Measurements from ENCODE around the gene KLHL40.
"Not testable (repeated sequence)": the region's sequence is repeated elsewhere in the genome, so short reads cannot be mapped to it uniquely, and the experiment has no call there.

Gene KLHL40

DNA sequence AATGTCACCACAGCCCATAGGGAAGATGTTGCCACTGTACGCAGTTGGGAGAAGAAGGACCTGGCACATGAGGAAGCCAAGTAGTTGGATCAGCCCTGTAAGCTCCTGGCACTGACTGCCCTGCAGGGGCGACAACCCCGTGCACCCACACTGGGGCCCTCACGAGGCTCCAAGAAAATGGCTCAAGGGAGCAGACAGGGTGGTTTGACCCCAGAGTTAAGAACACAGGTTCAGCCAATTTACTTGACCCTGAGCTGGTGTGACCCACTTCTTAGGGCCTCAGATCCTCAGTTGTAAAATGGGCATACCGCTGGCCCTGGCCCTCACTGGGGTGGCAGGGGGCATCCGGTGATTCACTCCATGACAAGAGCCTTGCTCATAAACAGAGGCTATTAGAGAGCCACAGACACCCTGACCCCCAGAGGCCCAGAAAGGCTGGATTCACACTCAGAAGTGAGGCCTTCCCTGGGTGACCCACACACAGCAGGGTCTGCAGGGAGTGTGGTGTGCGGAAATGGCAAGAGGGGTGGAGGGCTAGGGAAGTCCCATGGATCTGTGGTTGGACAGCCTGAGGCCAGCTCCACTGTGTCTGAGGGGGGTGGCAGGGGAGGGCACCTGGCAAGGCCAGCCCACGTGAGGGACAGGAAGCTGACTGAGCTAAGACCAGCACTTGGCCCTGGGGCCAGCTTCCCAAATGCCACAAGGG, 19.0 kb downstream of the KLHL40 start:
- no peak for DNase-seq (ENCODE audit: low spot score)

DNA sequence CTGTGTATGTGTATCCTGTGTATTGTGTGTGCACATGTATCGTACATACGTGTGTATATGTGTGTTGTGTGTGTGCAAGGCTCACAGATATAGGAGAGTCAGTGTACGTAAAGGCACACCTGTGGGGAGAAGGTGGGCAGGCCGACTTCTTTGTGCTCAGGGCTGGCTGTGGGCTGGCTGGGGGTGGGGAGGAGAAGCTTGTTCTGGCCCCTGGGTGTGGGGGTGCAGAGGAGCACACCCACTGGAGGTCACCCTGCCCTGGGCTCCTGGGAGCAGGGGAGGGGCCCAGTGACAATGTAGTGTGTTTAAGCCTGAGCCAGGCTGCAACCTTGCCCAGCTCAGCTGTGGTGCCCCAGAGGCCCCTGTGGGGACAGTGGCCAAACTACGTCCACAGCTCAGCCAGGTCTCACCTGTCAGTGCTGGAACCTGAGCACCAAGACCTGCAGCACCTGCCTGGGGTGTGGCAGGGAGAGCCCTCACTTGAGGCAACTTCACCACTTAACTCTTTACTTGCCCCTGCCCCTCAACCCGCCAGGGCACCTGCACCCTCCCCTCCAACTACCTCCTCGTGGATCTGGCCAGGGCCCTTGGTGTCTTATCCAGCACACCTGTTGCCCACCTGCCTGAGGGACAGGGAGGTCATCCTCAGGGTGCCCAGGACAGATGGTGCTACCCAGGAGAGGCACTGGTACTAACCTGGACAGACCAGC, 19.9 kb downstream of the KLHL40 start:
- no peak for DNase-seq (ENCODE audit: low spot score)

DNA sequence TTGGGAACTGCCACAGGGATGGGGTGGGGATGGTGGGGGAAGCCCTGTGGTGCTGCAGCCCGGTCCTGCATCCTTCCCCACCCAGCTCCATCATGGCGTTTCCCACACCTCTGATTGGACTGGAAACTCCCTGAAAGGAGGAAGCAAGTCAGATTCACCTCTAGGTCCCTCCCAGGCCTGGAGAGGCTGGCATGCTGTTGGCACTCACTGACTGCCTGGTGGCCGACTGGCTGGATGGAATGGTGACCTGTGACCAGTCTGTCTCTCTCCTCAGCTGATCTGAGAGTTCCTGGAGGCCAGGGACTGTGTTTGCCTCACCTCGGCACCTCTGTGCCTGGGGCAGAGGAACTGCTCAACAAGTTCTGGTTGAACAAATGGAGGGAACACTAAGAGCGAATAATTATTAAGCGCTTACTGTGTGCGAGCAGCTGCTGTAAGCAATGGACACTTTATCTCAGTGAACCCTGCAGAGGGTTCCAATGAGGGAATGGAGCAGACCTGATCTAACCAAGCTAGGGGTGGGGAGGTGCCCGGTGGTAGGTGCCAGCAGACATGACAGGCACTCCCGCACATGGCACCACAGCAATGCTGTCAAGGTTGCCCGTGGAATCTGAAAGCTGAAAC, 20.7 kb downstream of the KLHL40 start:
- no peak for DNase-seq (ENCODE audit: low spot score)

DNA sequence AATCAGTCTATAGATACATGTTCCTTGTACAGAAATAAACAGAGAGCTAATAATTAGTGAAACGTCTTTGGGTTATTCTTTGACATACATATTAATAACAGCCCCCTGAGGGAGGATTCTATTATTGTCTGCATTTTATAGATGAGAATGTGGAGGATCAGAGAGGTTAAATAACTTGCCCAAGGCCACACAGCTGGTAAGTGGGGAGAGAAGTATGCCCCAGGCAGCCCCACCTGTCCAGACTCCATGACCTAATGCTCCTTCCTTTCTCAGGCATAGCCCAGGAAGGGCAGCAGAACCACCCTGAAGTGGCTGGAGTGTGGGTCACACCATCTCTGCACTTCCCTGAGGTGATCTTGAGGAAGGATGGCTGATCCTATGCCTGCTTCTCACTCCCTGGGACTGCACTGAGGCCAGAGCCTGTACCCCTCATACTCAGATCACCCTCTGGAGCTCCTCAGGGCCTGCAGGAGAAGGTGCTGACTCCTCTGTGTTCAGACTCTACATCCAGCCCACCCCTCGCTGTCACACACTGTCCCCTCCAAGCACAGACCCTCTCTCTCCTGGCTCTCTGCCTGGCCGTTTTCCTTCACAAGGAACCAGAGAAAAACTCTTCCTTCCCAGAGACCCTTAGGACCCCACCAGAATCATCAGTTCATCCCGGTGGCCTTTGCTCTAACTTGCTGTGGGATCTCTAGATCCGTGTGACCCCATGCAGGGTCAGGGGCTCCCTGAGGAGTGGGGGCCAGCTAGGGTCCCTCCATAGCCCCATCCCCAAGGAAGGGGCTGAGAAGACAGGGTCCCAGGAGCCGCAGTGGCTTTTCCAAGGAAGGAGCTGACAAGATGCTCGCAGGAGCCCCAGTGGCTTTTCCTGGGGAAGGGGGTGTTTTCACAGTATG, 21.6 kb downstream of the KLHL40 start:
- no peak for DNase-seq (ENCODE audit: low spot score)

DNA sequence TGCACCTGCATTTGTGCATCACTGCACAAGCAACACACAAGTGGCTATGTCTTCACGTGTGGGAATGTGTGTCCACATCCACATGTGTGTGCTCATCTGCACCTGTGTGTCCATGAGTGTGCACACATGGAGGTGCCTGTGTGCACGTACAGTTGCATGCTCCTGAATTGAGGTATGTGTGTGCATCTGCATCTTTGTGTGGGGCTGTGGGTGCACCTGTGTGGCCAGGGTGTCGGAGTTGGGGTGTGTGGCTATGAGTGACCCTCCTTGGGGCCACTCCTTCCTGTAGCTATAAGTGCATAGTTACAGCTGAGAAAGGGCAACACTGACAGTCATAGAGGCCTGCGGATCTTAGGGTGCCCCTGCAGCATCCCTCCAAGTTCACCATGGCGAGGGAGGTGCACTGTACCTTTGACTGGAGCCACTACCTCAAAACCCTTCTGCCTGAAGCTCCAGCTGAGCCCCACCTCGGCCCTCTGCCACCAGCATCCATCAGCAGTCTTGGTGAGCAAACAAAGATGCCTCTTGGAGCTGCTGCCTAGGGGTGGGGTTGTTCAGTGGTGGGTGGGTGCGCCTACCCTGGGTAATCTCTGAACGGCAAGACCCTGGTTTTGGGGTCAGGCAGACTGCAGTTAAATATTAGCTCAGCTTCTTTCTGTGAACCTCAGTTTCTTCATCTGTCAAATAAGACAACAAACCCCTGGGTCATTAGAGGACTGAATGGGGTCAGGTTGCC, 22.5 kb downstream of the KLHL40 start:
- DNase-seq (ENCODE audit: low spot score), result no peak

DNA sequence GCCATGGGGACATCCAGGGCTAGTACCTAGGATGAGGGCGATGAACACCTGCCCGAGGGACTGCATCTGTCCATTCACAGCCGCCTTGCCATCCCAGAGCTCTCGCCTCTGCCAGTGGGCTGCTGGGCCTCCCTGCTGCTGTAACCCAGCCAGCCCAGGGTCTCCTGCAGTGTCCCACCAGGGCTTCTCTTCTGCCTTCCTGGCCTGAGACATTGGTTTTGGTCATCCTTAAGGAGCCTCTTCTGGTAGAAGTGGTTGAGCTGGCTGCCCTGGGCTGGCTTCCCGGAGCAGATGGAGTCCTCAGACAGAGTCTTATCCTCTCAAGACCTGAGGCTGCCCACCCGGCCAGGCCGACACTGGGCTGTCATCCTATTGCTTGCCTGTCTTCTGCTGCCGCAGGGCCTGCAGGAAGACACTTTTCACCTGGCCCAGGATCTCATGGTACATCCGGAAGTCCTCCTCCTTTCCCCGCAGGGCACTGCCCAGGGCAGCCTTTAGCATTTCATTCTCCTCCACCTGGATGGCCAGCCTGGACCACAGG, 23.3 kb downstream of the KLHL40 start:
- no peak for DNase-seq (ENCODE audit: low spot score)

DNA sequence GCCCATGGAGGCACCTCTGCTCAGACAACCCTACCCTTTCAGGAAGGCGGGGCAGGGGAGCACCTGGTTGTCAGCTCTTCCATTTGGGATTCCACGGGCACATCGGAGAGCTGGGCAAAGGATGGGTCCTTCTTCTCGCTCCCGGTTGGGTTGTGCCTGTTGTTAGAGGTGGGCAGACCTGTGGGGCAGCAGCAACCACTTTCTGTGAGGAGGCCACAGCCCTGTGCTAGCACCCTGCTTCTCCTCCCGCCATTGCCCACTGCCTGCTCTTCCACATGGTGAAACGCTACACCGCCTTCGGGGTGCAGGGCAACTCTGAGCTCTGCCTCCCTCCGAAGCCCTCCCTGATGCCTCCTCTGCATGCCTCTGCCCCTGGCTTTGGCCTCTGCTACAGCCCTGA, 24.3 kb downstream of the KLHL40 start:
- no peak for DNase-seq (ENCODE audit: low spot score)

DNA sequence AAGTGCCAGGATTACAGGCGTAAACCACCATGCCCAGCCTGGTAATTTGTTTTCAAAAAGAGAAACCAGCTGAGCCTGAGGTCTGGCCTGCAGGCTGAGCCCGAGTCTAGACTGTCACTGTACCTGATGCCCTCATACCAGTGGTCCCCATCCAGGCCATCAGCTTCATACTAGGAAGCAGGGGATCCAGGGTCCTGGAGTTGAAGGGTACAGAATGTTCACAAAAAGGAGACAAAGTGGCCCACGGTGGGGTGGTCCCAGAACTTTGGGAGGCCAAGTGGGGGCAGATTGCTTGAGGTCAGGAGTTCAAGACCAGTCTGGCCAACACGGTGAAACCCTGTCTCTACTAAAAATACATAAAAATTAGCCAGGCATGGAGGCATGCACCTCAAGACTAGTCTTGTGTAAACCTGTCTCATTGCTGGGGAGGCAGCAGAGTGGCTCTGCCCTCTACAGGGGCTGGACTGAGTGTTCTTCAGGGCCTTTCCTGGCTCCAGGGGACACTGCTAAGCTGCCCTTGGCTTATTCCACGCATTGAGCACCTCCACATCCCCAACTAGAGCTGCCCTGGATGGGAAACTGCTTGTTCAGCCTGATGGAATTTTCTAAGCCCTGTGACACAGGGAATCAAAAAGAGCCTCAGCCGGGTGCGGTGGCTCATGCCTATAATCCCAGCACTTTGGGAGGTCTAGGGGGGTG, 25.1 kb downstream of the KLHL40 start:
- DNase-seq (ENCODE audit: low spot score), result no peak

DNA sequence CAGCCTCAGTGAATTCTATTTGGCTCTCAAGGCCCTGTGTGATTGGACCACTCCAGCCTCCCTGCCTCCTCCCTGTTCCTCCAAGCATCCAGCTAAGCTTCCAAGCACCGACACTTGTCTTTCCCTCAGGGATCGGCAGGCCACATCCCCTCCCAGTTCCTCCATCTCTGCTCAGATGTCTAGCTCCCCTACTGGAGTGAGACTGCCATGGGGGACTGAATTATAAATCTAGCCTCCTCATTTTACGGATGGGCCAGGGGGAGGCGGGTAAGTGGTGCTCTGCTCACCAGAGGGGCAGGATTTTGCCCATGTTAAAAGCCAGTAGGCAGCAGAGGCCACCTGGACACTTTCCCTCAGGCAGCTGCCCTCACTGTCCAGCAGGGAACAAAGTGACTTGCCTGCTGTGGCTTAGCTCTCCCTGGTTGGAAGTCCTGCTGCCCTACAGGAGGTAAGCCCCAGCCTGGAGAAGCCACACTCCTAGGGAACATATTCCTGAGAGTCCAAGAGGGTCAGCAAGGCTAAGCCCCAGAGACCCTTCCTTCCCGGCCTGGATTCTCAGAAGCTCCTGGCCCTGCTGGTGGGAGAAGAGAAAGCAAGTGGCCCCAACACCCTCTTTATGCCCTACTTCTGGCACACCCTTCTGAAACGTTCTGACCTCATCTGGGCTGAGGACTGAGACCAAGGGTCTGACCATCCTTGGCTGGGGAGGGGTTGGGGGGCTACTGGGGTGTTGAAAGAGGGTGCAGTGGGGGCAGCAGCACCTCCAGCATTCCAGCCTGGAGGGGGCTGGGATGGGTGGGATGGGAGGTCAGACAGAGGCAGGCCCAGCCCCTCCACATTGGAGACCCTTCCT, 26.4 kb downstream of the KLHL40 start:
- DNase-seq (ENCODE audit: low spot score), result no peak

DNA sequence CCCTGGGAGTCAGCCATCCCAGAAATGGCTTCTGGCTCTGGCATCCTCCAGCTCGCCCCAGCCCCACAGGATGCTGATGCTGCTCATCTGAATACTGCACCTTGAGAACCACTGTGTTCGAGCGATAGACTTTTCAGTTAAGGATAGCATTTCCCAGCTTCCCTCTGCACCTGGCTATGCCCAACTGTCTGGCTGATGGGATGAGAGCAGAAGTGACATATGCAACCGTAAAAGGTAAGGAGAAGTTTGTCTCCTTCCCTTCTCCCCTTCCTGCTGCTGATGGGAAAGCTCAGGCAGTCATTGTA, 27.0 kb downstream of the KLHL40 start:
- no peak for DNase-seq (ENCODE audit: low spot score)

DNA sequence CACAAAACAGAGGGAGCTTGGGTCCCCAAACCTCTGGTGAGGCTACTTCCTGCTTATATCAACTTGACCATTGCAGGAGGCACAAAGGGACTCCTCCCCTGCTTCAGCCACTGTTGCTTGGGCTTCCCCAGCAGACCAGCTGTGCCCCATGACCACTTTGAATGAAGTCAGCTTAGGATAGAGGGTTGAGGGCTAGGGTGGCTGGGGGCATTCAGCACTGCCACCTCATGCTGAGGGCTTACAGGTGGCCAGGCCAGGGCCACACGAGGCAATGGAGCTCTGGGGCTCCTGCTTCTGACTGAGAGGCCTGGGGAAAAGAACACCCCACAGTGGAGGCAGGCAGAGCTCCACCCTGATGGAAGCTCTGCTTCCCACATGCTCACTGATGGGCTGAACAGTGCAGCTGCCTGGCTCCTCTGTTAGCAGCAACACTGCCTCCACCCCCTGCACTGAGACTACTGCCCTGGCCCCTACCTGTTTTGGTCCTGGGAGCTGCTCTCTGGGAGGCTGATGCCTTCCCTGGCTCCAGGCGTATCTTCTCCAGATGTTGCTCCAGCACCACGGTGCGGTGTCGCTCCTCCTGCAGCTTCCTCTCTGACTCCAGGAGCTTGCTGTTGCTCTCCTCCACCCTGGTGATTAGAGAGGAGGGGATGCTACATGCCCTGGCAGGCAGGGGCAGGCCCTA, 27.5 kb downstream of the KLHL40 start:
- DNase-seq (ENCODE audit: low spot score), result no peak

DNA sequence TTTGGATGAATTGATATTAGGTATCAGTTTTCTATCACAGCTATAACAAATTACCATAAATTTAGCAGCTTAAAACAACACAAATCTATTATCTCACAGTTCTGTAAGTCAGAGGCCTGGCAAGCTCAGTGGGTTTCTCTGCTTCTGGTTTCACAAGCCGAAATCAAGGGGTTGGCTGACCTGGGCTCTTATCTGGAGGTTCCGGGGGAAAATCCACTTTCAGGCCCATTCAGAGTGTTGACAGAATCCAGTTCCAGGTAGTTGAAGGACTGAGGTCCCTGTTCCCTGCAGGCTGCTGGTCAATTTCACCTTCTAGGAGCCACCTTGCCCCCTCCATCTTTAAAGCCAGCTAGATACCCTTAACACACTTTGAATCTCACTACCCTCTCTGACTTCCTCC, 28.4 kb downstream of the KLHL40 start:
- DNase-seq (ENCODE audit: low spot score), result no peak

DNA sequence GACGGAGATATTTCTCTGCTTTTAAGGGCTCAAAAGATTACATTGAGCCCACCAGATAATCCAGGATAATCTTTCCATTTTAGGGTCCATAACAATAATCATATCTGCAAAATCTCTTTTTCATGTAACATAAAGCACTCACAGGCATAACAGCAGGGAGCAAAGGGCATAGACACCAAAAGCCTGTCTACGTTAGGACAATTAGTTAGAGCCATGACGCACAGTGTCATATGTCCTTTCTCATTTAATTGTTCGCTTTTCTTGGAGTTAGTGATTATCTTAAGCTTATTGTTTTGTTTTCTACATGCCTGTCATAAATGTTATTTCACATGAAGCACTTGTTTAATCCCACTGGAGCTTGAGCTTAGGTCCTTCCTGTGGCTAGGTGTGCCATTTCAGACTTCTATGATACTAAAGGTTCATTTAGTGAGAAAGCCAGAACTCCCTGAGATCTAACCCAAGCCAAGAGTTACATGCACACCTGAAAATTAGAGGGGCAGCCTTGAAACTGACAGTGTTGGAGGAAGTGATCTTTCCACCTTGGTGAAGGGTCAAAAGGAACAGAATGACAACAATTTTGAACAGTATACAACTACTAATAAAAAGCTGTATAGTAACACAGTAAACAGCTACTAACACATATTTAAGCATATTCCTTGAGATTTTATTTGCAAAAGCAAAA, 29.0 kb downstream of the KLHL40 start:
- no peak for DNase-seq (ENCODE audit: low spot score)

DNA sequence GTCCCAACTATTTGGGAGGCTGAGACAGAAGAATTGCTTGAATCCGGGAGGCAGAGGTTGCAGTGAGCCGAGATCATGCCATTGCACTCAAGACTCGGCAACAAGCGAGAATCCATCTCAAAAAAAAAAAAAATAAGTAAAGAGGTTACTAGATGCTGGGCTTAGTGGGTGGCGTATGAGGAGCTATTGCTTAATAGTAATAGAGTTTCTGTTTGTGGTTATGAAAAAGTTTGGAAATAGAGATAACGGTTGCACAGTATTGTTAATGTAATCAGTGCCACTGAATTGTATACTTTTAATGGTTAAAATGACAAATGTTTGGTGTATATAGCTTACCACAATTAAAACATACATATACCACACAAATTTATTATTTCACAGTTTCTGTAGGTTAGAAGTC, 32.0 kb downstream of the KLHL40 start:
- no peak for DNase-seq (ENCODE audit: low spot score)

DNA sequence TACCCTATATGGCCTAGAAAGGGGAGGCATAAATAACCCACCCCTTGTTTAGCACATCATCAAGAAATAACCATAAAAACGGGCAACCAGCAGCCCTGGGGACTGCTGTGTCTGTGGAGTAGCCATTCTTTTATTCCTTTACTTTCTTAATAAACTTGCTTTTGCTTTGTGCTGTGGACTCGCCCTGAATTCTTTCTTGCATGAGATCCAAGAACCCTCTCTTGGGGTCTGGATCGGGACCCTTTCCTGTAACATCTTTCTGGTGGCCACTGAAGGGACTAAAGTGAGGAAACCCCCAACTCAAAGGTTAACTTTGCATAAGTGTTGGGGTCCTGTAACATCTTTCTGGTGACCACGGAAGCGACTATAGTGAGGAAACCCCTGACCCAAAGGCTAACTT, 33.0 kb downstream of the KLHL40 start:
- DNase-seq (ENCODE audit: low spot score), result no peak

DNA sequence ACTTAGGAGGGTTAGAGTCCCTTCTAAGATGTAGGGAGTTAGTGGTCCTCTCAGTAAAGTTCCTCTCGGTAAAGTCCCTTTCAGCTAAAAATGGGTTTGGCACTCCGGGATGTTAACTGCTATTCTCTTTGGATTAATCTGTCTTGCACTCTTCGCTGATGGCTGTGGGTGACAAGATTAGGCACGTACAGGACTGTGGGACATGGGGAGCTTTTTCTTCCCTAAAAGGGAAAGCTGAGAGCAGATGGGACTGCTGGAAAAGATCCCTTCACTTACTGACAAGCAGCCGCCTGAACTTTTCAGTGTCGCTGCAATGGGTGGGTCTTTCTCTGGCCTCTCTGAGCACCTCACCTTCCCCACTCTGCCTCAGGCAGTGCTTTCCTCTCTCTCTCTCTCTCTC, 33.7 kb downstream of the KLHL40 start:
- no peak for DNase-seq (ENCODE audit: low spot score)

DNA sequence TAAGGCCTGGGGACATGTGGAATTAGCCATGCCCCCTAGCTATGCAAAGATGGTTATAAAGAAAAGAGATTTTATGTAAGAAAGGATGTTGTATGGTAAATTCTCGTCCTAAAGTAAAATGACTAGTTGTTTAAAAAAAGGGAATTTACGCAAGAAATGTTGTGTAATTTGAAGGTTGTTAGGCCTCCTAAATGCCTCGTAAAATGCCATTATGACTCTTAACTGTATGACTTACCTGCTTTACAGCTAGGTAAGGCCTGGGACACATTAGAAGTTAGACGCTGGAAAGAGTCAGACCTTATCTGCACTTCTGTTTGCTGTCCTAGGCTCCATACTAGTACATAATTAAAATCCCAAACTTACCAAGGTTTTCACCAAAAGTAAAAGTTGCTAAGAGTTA, 34.8 kb downstream of the KLHL40 start:
- DNase-seq (ENCODE audit: low spot score), result no peak

DNA sequence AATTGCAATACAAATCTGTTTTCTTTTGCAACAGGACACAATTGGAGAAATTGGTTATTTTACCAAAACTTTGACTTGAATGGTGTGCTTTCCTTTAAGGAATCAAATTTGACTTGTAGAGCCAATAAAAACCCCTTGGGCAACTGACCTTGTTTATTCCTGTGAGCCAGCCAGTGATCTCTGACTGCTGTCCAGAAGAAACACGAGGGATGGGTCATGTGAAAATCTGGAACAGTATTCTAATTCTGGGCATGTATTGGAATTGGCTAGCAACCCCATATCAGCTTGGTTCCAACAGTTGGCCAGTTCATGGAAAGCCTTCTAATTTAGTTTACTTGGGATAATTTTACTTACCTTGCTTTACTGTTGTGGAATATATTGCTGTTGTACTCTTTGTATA, 36.4 kb downstream of the KLHL40 start:
- DNase-seq (ENCODE audit: low spot score), result peak; percentile 19

DNA sequence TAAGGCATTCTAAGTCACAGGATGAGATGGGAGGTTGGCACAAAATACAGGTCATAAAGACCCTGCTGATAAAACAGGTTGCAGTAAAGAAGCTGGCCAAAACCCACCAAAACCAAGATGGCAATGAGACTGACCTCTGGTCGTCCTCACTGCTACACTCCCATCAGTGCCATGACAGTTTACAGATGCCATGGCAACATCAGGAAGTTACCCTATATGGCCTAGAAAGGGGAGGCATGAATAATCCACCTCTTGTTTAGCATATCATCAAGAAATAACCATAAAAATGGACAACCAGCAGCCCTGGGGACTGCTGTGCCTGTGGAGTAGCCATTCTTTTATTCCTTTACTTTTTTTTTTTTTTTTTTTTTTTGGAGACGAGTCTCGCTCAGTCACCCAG, 37.1 kb downstream of the KLHL40 start:
- DNase-seq (ENCODE audit: low spot score), result not testable (repeated sequence)

All from cerebellar cortex (tissue), 1 donor.